WTC11 (cell line): ENCODE data around the gene SCML1. TPM values are rescaled to one million over a fixed set of nuclear protein-coding genes. Genes with fewer than 3 reads are reported as not detected.

Source experiments
- ATAC-seq: fragments of 200-7000 bp; cut with Tn5 transposase; 2 replicates; pipeline ENCODE4 v1.10.0; 2021; ENCODE audit warnings: mild to moderate bottlenecking, moderate library complexity
- Bru-seq: library from RNA; stranded (reverse); fragments of 400-500 nt; gene quantifications from one replicate; lab custom pipeline; 2021; lab: Mats Ljungman, UMichigan
- CTCF ChIA-PET: fragments of 300-600 bp; sonication (Branson Sonifier 250); formaldehyde crosslinking; loops from one replicate; lab custom pipeline; 2021; ENCODE audit warnings: antibody characterized with exemption; lab: Charles Lee
- POLR2A ChIA-PET: fragments of 350-600 bp; sonication (Branson Sonifier 250); formaldehyde crosslinking; loops from one replicate; lab custom pipeline; 2021; ENCODE audit warnings: antibody characterized with exemption; lab: Charles Lee
- DNase-seq: peaks from one replicate; pipeline ENCODE4 v3.0.0; 2021; ENCODE audit warnings: low spot score
- H3K27ac Mint-ChIP-seq: 2 replicates; pipeline ENCODE4 v1.8.0; 2021; ENCODE audit warnings: mixed read lengths
- H3K27me3 Mint-ChIP-seq: 2 replicates; pipeline ENCODE4 v1.8.0; 2021; ENCODE audit warnings: low read depth, mild to moderate bottlenecking, moderate library complexity, mixed read lengths
- H3K36me3 Mint-ChIP-seq: 2 replicates; pipeline ENCODE4 v1.8.0; 2021; ENCODE audit warnings: mixed read lengths
- H3K4me1 Mint-ChIP-seq: 2 replicates; pipeline ENCODE4 v1.8.0; 2022; ENCODE audit warnings: mixed read lengths
- H3K4me3 Mint-ChIP-seq: 2 replicates; pipeline ENCODE4 v1.8.0; 2021; ENCODE audit warnings: mild to moderate bottlenecking, moderate library complexity, mixed read lengths
- H3K9me3 Mint-ChIP-seq: 2 replicates; pipeline ENCODE4 v1.8.0; 2021; ENCODE audit warnings: mixed read lengths
- FOXK1 ChIP-seq: sonication (generic); formaldehyde crosslinking; IDR thresholded peaks from 2 replicates; pipeline ENCODE4 v1.8.0; 2022; ENCODE audit warnings: mild to moderate bottlenecking, moderate library complexity, missing genetic modification reagents
- JUN ChIP-seq: sonication (generic); formaldehyde crosslinking; IDR thresholded peaks from 2 replicates; pipeline ENCODE4 v1.8.0; 2023; ENCODE audit warnings: mild to moderate bottlenecking, missing genetic modification reagents
- NR1H2 ChIP-seq: sonication (generic); formaldehyde crosslinking; IDR thresholded peaks from 2 replicates; pipeline ENCODE4 v1.9.0; 2021; ENCODE audit warnings: mild to moderate bottlenecking, moderate library complexity, missing genetic modification reagents
- NR2C2 ChIP-seq: sonication (generic); formaldehyde crosslinking; IDR thresholded peaks from 2 replicates; pipeline ENCODE4 v1.8.0; 2022; ENCODE audit warnings: mild to moderate bottlenecking, missing genetic modification reagents
- SP1 ChIP-seq: sonication (generic); formaldehyde crosslinking; conservative IDR thresholded peaks from 2 replicates; pipeline ENCODE4 v1.8.1; 2022; ENCODE audit warnings: missing genetic modification reagents
- TCF7 ChIP-seq: sonication (generic); formaldehyde crosslinking; IDR thresholded peaks from 2 replicates; pipeline ENCODE4 v1.8.0; 2022; ENCODE audit warnings: mild to moderate bottlenecking, low read depth, missing genetic modification reagents, moderate library complexity
- TEAD4 ChIP-seq: sonication (generic); formaldehyde crosslinking; IDR thresholded peaks from 2 replicates; pipeline ENCODE4 v1.8.0; 2022; ENCODE audit warnings: mild to moderate bottlenecking, missing genetic modification reagents
- ZNF121 ChIP-seq: sonication (generic); formaldehyde crosslinking; IDR thresholded peaks from 2 replicates; pipeline ENCODE4 v1.8.0; 2023; ENCODE audit warnings: missing genetic modification reagents
- ZNF317 ChIP-seq: sonication (generic); formaldehyde crosslinking; IDR thresholded peaks from 2 replicates; pipeline ENCODE4 v1.8.1; 2023; ENCODE audit warnings: low read depth, mild to moderate bottlenecking, moderate library complexity, missing genetic modification reagents, borderline replicate concordance
- ZNF423 ChIP-seq: fragments of 250-450 bp; sonication (Bioruptor Pico); IDR thresholded peaks from 2 replicates; pipeline ENCODE4 v2.1.2; 2022; ENCODE audit warnings: mild to moderate bottlenecking, moderate library complexity
- long read RNA-seq, 3 experiments: library from RNA in 1 of 3; library from capped mRNA in 1 of 3; library from polyadenylated mRNA in 1 of 3; unstranded in 2 of 3; stranded (forward) in 1 of 3; transcript quantifications; one replicate each; pipeline ENCODE4 v2.0.0, GENCODE V29; 2021
- total RNA-seq: library from RNA; stranded (reverse); gene quantifications from 3 replicates; pipeline ENCODE4 v1.2.3, GENCODE V29; 2021
- TF ChIP-seq, protein P1 (sequence below): sonication (generic); formaldehyde crosslinking; IDR thresholded peaks from 2 replicates; pipeline ENCODE4 v1.8.1; 2023; ENCODE audit warnings: mild to moderate bottlenecking, missing genetic modification reagents, moderate library complexity
- TF ChIP-seq, protein P2 (sequence below): sonication (generic); formaldehyde crosslinking; IDR thresholded peaks from 2 replicates; pipeline ENCODE4 v1.8.1; 2023; ENCODE audit warnings: mild to moderate bottlenecking, missing genetic modification reagents
- TF ChIP-seq, protein P3 (sequence below): sonication (generic); formaldehyde crosslinking; IDR thresholded peaks from 2 replicates; pipeline ENCODE4 v1.8.0; 2022; ENCODE audit warnings: mild to moderate bottlenecking, missing genetic modification reagents
- TF ChIP-seq, protein P4 (sequence below): fragments of 200-600 bp; IDR thresholded peaks from 2 replicates; pipeline ENCODE4 v1.8.0; 2022; ENCODE audit warnings: antibody characterized with exemption
- TF ChIP-seq, protein P5 (sequence below): sonication (generic); formaldehyde crosslinking; IDR thresholded peaks from 2 replicates; pipeline ENCODE4 v1.8.0; 2023; ENCODE audit warnings: missing genetic modification reagents
- TF ChIP-seq, protein P6 (sequence below): sonication (generic); formaldehyde crosslinking; IDR thresholded peaks from 2 replicates; pipeline ENCODE4 v1.8.1; 2023; ENCODE audit warnings: mild to moderate bottlenecking, missing genetic modification reagents
- TF ChIP-seq, protein P7 (sequence below): sonication (generic); formaldehyde crosslinking; IDR thresholded peaks from 2 replicates; pipeline ENCODE4 v1.8.1; 2022; ENCODE audit warnings: low read depth, missing genetic modification reagents, borderline replicate concordance
- TF ChIP-seq, protein P8 (sequence below): fragments of 250-450 bp; sonication (Bioruptor Pico); IDR thresholded peaks from 2 replicates; pipeline ENCODE4 v2.1.2; 2022; ENCODE audit warnings: mild to moderate bottlenecking, moderate library complexity

Gene SCML1, protein sequence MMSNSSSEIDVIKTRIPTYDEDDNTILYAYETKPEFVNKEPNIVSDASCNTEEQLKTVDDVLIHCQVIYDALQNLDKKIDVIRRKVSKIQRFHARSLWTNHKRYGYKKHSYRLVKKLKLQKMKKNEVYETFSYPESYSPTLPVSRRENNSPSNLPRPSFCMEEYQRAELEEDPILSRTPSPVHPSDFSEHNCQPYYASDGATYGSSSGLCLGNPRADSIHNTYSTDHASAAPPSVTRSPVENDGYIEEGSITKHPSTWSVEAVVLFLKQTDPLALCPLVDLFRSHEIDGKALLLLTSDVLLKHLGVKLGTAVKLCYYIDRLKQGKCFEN
- total RNA-seq (1.5 to 2.3 TPM (median 1.8 TPM) in 3 replicates), Bru-seq, nascent RNA (percentile 49 among the genes with signal in this experiment)
- long read RNA-seq, experiment 1, full-length matches to known transcripts = 7 of 14 reads
- long read RNA-seq, experiment 1, partial matches to known transcripts = 1 of 14 reads
- long read RNA-seq, experiment 1, other reads (novel, unspliced or antisense) = 6 of 14 reads
- long read RNA-seq, experiment 2, full-length matches to known transcripts = 1 of 5 reads
- long read RNA-seq, experiment 2, partial matches to known transcripts = 4 of 5 reads
- long read RNA-seq, experiment 2, other reads (novel, unspliced or antisense) = 0 of 5 reads
- long read RNA-seq, experiment 3, partial matches to known transcripts = 0 of 8 reads
- long read RNA-seq, experiment 3, other reads (novel, unspliced or antisense) = 4 of 8 reads

DNA sequence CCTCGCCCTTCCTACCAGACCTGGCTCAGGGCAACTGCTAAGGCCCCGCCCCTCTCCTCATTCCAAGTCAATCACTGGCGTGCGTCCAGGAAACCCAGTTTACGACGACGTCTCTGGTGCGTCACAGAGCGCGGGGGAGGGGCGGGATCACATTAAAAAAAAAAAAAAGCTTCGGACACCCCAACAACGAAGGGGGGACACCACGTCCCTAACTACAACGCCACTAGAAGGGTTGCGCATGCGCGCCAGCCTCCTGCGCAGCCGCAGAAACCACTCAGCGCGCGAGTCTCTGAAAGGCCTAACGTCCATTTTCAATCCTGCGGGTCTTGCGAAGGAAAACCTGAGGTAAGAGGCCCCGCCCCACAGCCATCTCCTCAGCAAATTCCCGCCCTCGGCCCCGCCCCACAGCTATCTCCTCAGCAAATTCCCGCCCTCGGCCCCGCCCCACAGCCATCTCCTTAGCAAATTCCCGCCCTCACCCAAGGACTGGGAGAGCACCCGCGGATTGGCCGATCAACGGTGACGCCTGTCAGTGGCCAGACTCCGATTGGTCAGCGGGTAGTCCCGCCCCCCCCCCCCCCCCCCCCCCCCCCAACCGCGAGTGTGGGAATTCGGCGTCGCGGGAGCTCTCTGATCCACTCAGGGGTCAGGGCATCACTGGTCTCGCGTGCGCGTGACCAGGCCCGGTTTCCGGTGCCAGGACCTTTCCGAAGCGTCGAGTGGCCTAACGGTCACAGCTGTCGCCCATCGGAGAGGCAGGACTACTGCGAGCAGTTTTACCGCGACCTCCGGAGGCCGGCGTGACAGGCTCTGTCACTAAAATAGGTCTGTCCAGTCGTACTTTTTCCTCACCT, at the start of gene SCML1:
SCML1 (plus strand) TSS at position 638 of the 854 bp plus-strand sequence. CDS start 6,694 bp downstream, outside the sequence.
- TF ChIP-seq ZNF423 (CRISPR knock-in tag) = no peak
- TF ChIP-seq, protein P1, sequence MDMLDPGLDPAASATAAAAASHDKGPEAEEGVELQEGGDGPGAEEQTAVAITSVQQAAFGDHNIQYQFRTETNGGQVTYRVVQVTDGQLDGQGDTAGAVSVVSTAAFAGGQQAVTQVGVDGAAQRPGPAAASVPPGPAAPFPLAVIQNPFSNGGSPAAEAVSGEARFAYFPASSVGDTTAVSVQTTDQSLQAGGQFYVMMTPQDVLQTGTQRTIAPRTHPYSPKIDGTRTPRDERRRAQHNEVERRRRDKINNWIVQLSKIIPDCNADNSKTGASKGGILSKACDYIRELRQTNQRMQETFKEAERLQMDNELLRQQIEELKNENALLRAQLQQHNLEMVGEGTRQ (CRISPR knock-in tag) = no peak
- TF ChIP-seq, protein P2, sequence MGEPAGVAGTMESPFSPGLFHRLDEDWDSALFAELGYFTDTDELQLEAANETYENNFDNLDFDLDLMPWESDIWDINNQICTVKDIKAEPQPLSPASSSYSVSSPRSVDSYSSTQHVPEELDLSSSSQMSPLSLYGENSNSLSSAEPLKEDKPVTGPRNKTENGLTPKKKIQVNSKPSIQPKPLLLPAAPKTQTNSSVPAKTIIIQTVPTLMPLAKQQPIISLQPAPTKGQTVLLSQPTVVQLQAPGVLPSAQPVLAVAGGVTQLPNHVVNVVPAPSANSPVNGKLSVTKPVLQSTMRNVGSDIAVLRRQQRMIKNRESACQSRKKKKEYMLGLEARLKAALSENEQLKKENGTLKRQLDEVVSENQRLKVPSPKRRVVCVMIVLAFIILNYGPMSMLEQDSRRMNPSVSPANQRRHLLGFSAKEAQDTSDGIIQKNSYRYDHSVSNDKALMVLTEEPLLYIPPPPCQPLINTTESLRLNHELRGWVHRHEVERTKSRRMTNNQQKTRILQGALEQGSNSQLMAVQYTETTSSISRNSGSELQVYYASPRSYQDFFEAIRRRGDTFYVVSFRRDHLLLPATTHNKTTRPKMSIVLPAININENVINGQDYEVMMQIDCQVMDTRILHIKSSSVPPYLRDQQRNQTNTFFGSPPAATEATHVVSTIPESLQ (CRISPR knock-in tag) = no peak
- TF ChIP-seq, protein P3, sequence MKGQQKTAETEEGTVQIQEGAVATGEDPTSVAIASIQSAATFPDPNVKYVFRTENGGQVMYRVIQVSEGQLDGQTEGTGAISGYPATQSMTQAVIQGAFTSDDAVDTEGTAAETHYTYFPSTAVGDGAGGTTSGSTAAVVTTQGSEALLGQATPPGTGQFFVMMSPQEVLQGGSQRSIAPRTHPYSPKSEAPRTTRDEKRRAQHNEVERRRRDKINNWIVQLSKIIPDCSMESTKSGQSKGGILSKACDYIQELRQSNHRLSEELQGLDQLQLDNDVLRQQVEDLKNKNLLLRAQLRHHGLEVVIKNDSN (CRISPR knock-in tag) = no peak
- TF ChIP-seq JUN (CRISPR knock-in tag) = no peak
- TF ChIP-seq, protein P4, sequence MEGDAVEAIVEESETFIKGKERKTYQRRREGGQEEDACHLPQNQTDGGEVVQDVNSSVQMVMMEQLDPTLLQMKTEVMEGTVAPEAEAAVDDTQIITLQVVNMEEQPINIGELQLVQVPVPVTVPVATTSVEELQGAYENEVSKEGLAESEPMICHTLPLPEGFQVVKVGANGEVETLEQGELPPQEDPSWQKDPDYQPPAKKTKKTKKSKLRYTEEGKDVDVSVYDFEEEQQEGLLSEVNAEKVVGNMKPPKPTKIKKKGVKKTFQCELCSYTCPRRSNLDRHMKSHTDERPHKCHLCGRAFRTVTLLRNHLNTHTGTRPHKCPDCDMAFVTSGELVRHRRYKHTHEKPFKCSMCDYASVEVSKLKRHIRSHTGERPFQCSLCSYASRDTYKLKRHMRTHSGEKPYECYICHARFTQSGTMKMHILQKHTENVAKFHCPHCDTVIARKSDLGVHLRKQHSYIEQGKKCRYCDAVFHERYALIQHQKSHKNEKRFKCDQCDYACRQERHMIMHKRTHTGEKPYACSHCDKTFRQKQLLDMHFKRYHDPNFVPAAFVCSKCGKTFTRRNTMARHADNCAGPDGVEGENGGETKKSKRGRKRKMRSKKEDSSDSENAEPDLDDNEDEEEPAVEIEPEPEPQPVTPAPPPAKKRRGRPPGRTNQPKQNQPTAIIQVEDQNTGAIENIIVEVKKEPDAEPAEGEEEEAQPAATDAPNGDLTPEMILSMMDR = no peak
- TF ChIP-seq, protein P5, sequence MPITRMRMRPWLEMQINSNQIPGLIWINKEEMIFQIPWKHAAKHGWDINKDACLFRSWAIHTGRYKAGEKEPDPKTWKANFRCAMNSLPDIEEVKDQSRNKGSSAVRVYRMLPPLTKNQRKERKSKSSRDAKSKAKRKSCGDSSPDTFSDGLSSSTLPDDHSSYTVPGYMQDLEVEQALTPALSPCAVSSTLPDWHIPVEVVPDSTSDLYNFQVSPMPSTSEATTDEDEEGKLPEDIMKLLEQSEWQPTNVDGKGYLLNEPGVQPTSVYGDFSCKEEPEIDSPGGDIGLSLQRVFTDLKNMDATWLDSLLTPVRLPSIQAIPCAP (CRISPR knock-in tag) = no peak
- TF ChIP-seq, protein P6, sequence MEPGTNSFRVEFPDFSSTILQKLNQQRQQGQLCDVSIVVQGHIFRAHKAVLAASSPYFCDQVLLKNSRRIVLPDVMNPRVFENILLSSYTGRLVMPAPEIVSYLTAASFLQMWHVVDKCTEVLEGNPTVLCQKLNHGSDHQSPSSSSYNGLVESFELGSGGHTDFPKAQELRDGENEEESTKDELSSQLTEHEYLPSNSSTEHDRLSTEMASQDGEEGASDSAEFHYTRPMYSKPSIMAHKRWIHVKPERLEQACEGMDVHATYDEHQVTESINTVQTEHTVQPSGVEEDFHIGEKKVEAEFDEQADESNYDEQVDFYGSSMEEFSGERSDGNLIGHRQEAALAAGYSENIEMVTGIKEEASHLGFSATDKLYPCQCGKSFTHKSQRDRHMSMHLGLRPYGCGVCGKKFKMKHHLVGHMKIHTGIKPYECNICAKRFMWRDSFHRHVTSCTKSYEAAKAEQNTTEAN = no peak
- no peak for TF ChIP-seq FOXK1 (CRISPR knock-in tag)
- TF ChIP-seq NR1H2 = no peak
- no peak for TF ChIP-seq TCF7 (CRISPR knock-in tag)
- no peak for TF ChIP-seq ZNF121 (CRISPR knock-in tag)
- TF ChIP-seq, protein P7, sequence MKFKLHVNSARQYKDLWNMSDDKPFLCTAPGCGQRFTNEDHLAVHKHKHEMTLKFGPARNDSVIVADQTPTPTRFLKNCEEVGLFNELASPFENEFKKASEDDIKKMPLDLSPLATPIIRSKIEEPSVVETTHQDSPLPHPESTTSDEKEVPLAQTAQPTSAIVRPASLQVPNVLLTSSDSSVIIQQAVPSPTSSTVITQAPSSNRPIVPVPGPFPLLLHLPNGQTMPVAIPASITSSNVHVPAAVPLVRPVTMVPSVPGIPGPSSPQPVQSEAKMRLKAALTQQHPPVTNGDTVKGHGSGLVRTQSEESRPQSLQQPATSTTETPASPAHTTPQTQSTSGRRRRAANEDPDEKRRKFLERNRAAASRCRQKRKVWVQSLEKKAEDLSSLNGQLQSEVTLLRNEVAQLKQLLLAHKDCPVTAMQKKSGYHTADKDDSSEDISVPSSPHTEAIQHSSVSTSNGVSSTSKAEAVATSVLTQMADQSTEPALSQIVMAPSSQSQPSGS (CRISPR knock-in tag) = no peak
- no peak for TF ChIP-seq TEAD4 (CRISPR knock-in tag)
- no peak for TF ChIP-seq SP1 (CRISPR knock-in tag)
- TF ChIP-seq, protein P8, sequence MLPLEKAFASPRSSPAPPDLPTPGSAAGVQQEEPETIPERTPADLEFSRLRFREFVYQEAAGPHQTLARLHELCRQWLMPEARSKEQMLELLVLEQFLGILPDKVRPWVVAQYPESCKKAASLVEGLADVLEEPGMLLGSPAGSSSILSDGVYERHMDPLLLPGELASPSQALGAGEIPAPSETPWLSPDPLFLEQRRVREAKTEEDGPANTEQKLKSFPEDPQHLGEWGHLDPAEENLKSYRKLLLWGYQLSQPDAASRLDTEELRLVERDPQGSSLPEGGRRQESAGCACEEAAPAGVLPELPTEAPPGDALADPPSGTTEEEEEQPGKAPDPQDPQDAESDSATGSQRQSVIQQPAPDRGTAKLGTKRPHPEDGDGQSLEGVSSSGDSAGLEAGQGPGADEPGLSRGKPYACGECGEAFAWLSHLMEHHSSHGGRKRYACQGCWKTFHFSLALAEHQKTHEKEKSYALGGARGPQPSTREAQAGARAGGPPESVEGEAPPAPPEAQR (CRISPR knock-in tag) = no peak
- TF ChIP-seq NR2C2 (CRISPR knock-in tag) = no peak
- TF ChIP-seq ZNF317 (CRISPR knock-in tag) = no peak
- peak within 1 kb of the TSS; percentile 41; the same call in 1 of the 2 replicates for H3K27ac Mint-ChIP-seq
- H3K4me3 Mint-ChIP-seq = peak within 1 kb of the TSS; percentile 75
- CTCF ChIA-PET = interaction anchor here (0.6 to 1.2 kb wide), 5 partner anchors 10 to 660 kb away, joined by 3 to 4 read pairs (median 3); no protein-coding TSS in a partner anchor
- DNase-seq (peak; percentile 96), ATAC-seq (peak; percentile 95)
- no peaks in the 10 kb centered on the region for H3K36me3 Mint-ChIP-seq
- H3K9me3 Mint-ChIP-seq = no peaks in the 10 kb centered on the region
- H3K4me1 Mint-ChIP-seq = peaks cover 15% of the 10 kb centered on the region
- POLR2A ChIA-PET = interaction anchor here (0.6 kb wide), 2 partner anchors 95 to 167 kb away, joined by 4 to 6 read pairs; no protein-coding TSS in a partner anchor
- peaks cover 33% of the 10 kb centered on the region for H3K27me3 Mint-ChIP-seq
